Prostate gland (tissue), 2 donors: ENCODE results near the gene PDE4D.

Experiments used
- CTCF ChIP-seq, 4 experiments: fragments of 200-600 bp in 2 of 4; fragments of 450-650 bp in 2 of 4; sonication (generic) in 2 of 4; IDR thresholded peaks; 1 replicate in 3 of 4; 2 replicates in 1 of 4; pipeline ENCODE4 v1.5.1; 2016 to 2019; ENCODE audit warnings: antibody characterized with exemption in 4 of 4, mild to moderate bottlenecking in 2 of 4, moderate library complexity in 2 of 4
- POLR2A ChIP-seq: fragments of 450-650 bp; IDR thresholded peaks from one replicate; pipeline ENCODE4 v1.6.1; 2016; ENCODE audit warnings: antibody characterized with exemption, mild to moderate bottlenecking

DNA sequence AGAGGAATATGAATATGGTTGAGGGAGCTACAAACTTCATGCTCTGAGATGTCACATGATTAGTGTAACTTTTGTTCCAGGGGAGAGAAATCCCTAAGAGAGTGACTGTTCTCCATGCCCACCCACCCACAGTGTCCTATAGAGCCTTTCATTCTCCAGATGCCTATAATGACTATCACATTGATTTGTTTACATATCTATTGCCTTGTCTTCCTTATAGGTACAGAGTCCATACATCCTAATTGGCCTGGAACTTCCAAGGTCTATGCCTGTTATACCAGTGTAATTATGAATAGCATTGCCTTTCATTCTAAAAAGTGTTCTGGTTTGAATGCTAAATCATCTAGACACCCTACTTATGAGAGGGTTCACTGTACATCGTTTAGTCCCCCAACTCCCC lies 835.3 kb downstream of the PDE4D start:
- TF ChIP-seq CTCF (IDR thresholded peaks at IDR 0.05) (no peak), POLR2A (no peak)
